ENCODE results near the gene UBE2S. TPM values are rescaled to one million over a fixed set of nuclear protein-coding genes. Genes with fewer than 3 reads are reported as not detected.

The UBE2S gene
- total RNA-seq, 1 donor from 2014 or later = 77.0 TPM

- peaks cover 10% of the 10 kb centered on the region for H3K27me3 Mint-ChIP-seq (ENCODE audit: low read depth)
- H3K27ac Mint-ChIP-seq = no peak overlapping the region
- no peaks in the 10 kb centered on the region for H3K9me3 Mint-ChIP-seq
- H3K4me1 Mint-ChIP-seq = peaks cover 36% of the 10 kb centered on the region
- TF ChIP-seq CTCF (IDR thresholded peaks at IDR 0.05; ENCODE audit: unreplicated experiment) = no peak
- peaks cover 8% of the 10 kb centered on the region for H3K36me3 Mint-ChIP-seq
- DNase-seq (ENCODE audit: low spot score in 2 of 2, unreplicated experiment in 2 of 2) = no peak
- H3K4me3 Mint-ChIP-seq = peak overlapping the region; percentile 71
These were observed 25.0 kb downstream of the UBE2S start for GRCh38 chr19:55382522-55383054.

- DNase-seq (ENCODE audit: low spot score in 2 of 2, unreplicated experiment in 2 of 2) = no peak
- peaks cover 13% of the 10 kb centered on the region for H3K27me3 Mint-ChIP-seq (ENCODE audit: low read depth)
- peaks cover 33% of the 10 kb centered on the region for H3K4me1 Mint-ChIP-seq
- peak overlapping the region; percentile 71 for H3K4me3 Mint-ChIP-seq
- H3K36me3 Mint-ChIP-seq = peaks cover 6% of the 10 kb centered on the region
- no peak overlapping the region for H3K27ac Mint-ChIP-seq
- no peak for TF ChIP-seq CTCF (IDR thresholded peaks at IDR 0.05; ENCODE audit: unreplicated experiment)
- H3K9me3 Mint-ChIP-seq = no peaks in the 10 kb centered on the region
These were observed 25.6 kb downstream of the UBE2S start for GRCh38 chr19:55382013-55382412.

DNA sequence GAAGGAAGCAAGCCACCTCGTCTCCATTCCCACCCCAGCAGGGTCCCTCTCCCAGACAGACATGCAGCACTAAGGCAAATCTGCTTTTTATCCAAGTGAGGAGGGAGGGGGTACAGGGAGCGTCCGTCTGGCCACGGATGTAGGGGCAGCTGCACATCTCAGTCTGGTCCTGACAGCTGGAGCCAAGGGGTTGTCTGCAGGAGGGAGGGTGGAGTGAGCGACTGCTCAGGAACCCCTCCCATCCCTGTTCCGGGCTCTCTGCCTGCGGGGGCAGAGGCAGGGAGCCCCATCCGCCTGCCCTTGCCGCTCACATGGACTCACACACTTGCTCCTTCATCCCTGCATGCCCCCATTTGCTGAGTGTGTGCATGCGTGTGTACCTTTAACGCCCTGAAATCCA, 28.4 kb downstream of the UBE2S start:
- no peak for DNase-seq (ENCODE audit: low spot score in 2 of 2, unreplicated experiment in 2 of 2)
- no peak for TF ChIP-seq CTCF (IDR thresholded peaks at IDR 0.05; ENCODE audit: unreplicated experiment)
- Mint-ChIP-seq H3K4me3 (no peak overlapping the region), H3K27me3 (ENCODE audit: low read depth) (peaks cover 22% of the 10 kb centered on the region), H3K27ac (no peak overlapping the region), H3K36me3 (no peaks in the 10 kb centered on the region), H3K4me1 (peaks cover 27% of the 10 kb centered on the region), H3K9me3 (no peaks in the 10 kb centered on the region)

- Mint-ChIP-seq H3K9me3 (no peaks in the 10 kb centered on the region), H3K27ac (no peak overlapping the region), H3K4me1 (peaks cover 30% of the 10 kb centered on the region), H3K4me3 (no peak overlapping the region), H3K36me3 (no peaks in the 10 kb centered on the region), H3K27me3 (ENCODE audit: low read depth) (peaks cover 28% of the 10 kb centered on the region)
- DNase-seq (ENCODE audit: low spot score in 2 of 2, unreplicated experiment in 2 of 2) = no peak
- TF ChIP-seq CTCF (IDR thresholded peaks at IDR 0.05; ENCODE audit: unreplicated experiment) = no peak
These were observed 30.0 kb downstream of the UBE2S start for GRCh38 chr19:55377356-55378131.

DNA sequence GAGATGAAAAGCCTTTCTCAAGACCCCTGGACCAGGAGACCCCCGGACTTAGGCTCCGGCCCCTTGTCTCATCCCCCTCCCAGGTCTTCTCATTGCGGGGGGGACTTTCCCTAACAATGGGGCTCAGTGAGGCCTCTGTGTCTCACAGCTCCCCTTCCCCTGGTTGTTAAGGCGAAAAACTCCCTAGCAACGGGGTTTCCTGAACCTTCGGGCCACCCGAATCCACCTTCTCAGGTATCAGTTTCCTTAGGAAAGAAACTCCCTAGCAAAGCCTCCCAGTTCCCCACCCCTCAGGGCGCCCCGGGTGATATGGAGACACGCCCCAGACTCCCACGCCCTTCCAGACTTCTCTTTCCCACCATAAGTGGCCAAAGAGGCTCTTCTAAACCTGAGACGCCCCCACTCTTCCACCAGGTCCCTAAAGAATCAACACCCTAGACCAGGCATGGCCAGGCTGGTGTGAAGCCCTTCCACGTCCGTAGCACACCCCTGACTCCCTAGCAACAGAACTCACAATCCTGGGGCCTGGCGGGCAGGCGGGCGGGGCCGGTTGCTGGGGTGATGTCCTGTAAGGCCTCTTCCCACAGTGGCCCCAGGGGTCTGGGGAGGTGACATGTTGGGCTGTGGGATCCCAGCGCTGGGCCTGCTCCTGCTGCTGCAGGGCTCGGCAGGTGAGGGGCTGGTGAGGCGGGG, 31.2 kb downstream of the UBE2S start, which contains the start of gene TMEM190:
Gene TMEM190, plus strand, starts transcription at position 586 of the 693 bp plus-strand sequence. Its CDS starts 28 bp downstream, at position 614.
- DNase-seq (ENCODE audit: low spot score in 2 of 2, unreplicated experiment in 2 of 2) = no peak
- Mint-ChIP-seq H3K9me3 (no peaks in the 10 kb centered on the region), H3K27ac (peak within 1 kb of the TSS; percentile 86), H3K27me3 (ENCODE audit: low read depth) (peaks cover 39% of the 10 kb centered on the region), H3K4me1 (peaks cover 35% of the 10 kb centered on the region), H3K36me3 (no peaks in the 10 kb centered on the region), H3K4me3 (peak within 1 kb of the TSS; percentile 39)
- no peak for TF ChIP-seq CTCF (IDR thresholded peaks at IDR 0.05; ENCODE audit: unreplicated experiment)

Data from mesothelial cell of epicardium (in vitro differentiated cells).